Amniotic epithelial cell (primary cell): ENCODE results near the gene LIPK.

Experiments used
- DNase-seq: peaks from one replicate; pipeline ENCODE4 v3.0.0-alpha.2; 2010; ENCODE audit warnings: low read depth

The LIPK gene

GRCh38 chr10:88786032-88786770, 80.2 kb downstream of the LIPK start:
- DNase-seq, result no peak

GRCh38 chr10:88787463-88787862, 81.4 kb downstream of the LIPK start:
- no peak for DNase-seq

- DNase-seq, result no peak
Measured at GRCh38 chr10:88788924-88789323, 82.9 kb downstream of the LIPK start.

DNA sequence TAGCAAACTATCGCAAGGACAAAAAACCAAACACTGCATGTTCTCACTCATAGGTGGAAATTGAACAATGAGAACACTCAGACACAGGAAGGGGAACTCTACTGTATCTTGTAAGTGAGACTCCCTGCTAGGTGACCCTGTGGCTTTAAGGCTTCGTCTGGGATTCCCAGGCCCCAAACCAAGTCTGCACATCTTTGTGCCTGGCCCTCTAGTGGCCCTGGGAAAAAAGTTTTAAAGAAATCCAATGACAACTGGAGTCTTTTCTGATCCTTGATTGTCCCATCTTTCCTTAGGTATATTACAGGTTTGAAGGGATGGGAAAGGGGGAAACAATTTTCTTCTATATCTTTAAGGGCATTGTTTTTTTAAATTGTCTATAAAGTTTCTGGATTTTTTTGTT, 85.9 kb downstream of the LIPK start:
- peak; percentile 11 for DNase-seq

DNA sequence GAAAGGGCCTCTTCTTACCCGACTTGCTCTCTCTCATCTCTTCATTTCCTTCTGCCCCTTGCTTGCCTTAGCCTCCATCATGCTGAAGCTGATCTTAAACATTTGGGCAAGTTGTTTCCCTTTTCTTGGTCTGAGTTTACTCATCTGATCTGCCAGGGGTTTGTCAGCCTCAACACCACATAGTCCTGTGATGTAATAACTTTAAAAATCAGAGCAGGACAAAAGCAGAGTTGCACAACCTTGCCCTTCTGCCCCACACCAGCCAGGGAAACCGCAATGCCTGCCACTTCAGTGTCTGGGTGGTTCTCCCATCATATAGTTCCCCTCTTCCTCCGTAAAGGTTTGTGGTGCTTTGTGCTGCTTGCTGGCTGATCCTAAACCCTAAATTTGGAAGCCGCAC, 86.6 kb downstream of the LIPK start:
- peak; percentile 76 for DNase-seq

- peak; percentile 37 for DNase-seq
Measured at GRCh38 chr10:88793712-88794299, 87.8 kb downstream of the LIPK start.

GRCh38 chr10:88794731-88795130, 88.7 kb downstream of the LIPK start:
- no peak for DNase-seq

DNA sequence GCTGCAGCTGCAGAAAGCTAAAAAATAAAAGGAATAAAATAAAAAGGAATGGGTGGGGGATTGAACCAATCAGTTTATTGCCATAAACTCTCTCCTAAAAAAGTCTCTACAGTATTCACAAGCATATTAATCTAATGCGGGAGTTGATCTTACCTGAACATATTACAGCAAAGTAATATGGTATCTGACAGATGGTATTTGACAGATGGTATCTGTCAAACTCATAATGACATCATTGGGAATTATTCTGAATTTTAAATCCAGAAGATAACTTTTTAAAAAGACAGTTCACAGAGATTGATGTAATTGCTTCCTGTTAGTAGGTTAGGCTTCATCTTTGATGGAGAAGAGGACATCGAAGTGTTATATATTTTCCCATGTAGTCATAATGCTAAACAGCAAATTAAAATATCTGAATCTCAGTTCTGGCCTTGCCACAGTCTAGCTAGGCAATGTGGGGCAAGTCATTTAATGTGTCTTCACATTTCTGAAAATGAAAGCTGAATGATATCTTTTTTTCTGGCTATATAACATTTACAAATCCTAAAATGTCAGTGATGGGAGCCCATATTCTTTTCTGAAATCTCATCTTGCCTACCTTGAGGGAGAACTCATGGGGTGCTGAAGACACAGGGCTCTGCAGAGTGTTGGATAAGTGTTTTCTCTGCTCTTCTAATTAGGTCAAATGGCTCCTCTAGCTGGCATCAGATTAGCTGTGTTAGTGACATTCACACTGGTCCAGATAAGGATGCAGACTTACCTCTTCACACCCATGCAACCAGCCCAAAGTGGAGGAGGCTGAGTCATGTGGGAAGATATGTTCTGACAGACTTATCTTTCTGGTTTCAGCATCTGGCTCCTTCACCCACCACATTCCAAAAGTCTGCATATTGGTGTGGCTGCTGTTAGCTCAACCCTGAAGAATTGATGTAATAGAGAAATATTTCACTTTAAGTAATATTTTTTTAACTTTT, 94.4 kb downstream of the LIPK start:
- DNase-seq, result peak; percentile 88
